ENCODE data around the gene ITPR1. TPM values are rescaled to one million over a fixed set of nuclear protein-coding genes. Genes with fewer than 3 reads are reported as not detected.
A peak's percentile ranks its signal among the peaks of the same experiment; 100 is the strongest.

Gene ITPR1
- total RNA-seq, 1 donor from 2014 or later, result 143 TPM

DNA sequence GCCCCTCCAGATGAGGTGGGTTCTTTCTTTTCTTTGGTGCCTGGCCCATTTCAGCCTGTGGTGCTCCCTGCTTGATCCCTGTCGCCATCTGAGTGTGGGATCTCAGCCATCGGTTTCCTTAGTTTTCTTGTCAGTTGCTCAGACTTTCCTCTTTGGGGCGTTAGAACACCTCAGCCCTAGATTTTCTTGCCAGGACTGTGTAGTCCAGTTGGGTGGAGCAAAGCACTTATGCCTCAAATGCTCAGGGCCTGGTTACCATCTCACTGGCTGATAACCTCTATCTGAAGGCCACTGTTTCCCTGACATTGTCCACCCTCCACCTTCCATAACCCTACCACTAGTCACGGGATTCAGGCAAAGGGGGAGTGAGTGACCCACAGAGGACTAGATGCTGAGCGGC, 277.4 kb downstream of the ITPR1 start:
- Mint-ChIP-seq H3K9me3 (no peaks in the 10 kb centered on the region), H3K4me3 (no peak overlapping the region), H3K27me3 (no peaks in the 10 kb centered on the region), H3K4me1 (peaks cover 1% of the 10 kb centered on the region), H3K36me3 (ENCODE audit: low read depth) (peaks cover 93% of the 10 kb centered on the region), H3K27ac (no peak overlapping the region)
- DNase-seq (no peak), ATAC-seq (ENCODE audit: low read depth) (no peak)
- intact Hi-C loops (cut with micrococcal nuclease), result no loop called here
- TF ChIP-seq, protein P1, sequence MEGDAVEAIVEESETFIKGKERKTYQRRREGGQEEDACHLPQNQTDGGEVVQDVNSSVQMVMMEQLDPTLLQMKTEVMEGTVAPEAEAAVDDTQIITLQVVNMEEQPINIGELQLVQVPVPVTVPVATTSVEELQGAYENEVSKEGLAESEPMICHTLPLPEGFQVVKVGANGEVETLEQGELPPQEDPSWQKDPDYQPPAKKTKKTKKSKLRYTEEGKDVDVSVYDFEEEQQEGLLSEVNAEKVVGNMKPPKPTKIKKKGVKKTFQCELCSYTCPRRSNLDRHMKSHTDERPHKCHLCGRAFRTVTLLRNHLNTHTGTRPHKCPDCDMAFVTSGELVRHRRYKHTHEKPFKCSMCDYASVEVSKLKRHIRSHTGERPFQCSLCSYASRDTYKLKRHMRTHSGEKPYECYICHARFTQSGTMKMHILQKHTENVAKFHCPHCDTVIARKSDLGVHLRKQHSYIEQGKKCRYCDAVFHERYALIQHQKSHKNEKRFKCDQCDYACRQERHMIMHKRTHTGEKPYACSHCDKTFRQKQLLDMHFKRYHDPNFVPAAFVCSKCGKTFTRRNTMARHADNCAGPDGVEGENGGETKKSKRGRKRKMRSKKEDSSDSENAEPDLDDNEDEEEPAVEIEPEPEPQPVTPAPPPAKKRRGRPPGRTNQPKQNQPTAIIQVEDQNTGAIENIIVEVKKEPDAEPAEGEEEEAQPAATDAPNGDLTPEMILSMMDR (IDR thresholded peaks at IDR 0.05), result no peak
- CTCF ChIA-PET, result no interaction called here
- POLR2A ChIA-PET, result no interaction called here

GRCh38 chr3:4771243-4771642, 278.1 kb downstream of the ITPR1 start:
- H3K27ac Mint-ChIP-seq, result no peak overlapping the region
- H3K9me3 Mint-ChIP-seq, result no peaks in the 10 kb centered on the region
- ChIA-PET CTCF (no interaction called here), POLR2A (no interaction called here)
- H3K4me3 Mint-ChIP-seq, result no peak overlapping the region
- no peaks in the 10 kb centered on the region for H3K27me3 Mint-ChIP-seq
- H3K36me3 Mint-ChIP-seq (ENCODE audit: low read depth), result peaks cover 92% of the 10 kb centered on the region
- intact Hi-C loops (cut with micrococcal nuclease), result no loop called here
- H3K4me1 Mint-ChIP-seq, result peaks cover 7% of the 10 kb centered on the region
- DNase-seq (no peak), ATAC-seq (ENCODE audit: low read depth) (no peak)
- TF ChIP-seq, protein P1 (IDR thresholded peaks at IDR 0.05), result no peak

GRCh38 chr3:4772171-4772804, 279.1 kb downstream of the ITPR1 start:
- TF ChIP-seq, protein P1 (IDR thresholded peaks at IDR 0.05), result no peak
- intact Hi-C loops (cut with micrococcal nuclease), result no loop called here
- Mint-ChIP-seq H3K9me3 (no peaks in the 10 kb centered on the region), H3K27me3 (no peaks in the 10 kb centered on the region), H3K4me3 (no peak overlapping the region), H3K4me1 (peaks cover 17% of the 10 kb centered on the region), H3K36me3 (ENCODE audit: low read depth) (peaks cover 92% of the 10 kb centered on the region), H3K27ac (no peak overlapping the region)
- CTCF ChIA-PET, result interaction anchor here (0.9 kb wide), 1 partner anchor 61 kb away, joined by 4 read pairs; no protein-coding TSS in a partner anchor
- ATAC-seq (ENCODE audit: low read depth) (no peak), DNase-seq (no peak)
- POLR2A ChIA-PET, result interaction anchor here (1.0 kb wide), 1 partner anchor 211 kb away, joined by 3 read pairs; no protein-coding TSS in a partner anchor

DNA sequence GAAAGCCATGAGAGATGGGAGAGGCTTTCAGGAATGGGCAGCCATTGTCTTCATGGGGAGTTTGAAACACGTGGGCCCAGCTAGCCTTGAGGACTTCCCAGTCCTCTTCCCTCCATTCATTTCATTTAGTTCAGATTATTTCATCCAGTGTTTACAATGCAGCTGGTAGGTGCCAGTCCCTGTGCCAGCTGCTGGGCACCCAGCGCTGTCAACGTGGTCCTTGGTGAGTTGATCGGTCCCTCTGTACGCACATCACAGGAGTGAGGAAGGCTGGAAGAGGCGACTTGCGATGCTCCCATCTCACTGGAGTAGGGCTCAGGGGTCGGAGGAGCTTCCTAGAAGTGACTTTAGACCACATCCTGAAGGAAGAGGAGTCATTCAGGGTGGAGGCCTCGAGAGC, 279.7 kb downstream of the ITPR1 start:
- ChIA-PET POLR2A (interaction anchor here (1.0 kb wide), 1 partner anchor 210 kb away, joined by 3 read pairs; no protein-coding TSS in a partner anchor), CTCF (no interaction called here)
- TF ChIP-seq, protein P1 (IDR thresholded peaks at IDR 0.05), result no peak
- no peaks in the 10 kb centered on the region for H3K27me3 Mint-ChIP-seq
- H3K4me3 Mint-ChIP-seq, result no peak overlapping the region
- H3K4me1 Mint-ChIP-seq, result peaks cover 18% of the 10 kb centered on the region
- no peak for ATAC-seq (ENCODE audit: low read depth)
- intact Hi-C loops (cut with micrococcal nuclease), result no loop called here
- DNase-seq, result no peak
- H3K9me3 Mint-ChIP-seq, result no peaks in the 10 kb centered on the region
- peak overlapping the region; percentile 46 for H3K27ac Mint-ChIP-seq
- peaks cover 92% of the 10 kb centered on the region for H3K36me3 Mint-ChIP-seq (ENCODE audit: low read depth)

GRCh38 chr3:4773583-4773982, 280.4 kb downstream of the ITPR1 start:
- DNase-seq (no peak), ATAC-seq (ENCODE audit: low read depth) (no peak)
- CTCF ChIA-PET, result no interaction called here
- Mint-ChIP-seq H3K4me1 (peaks cover 18% of the 10 kb centered on the region), H3K9me3 (no peaks in the 10 kb centered on the region), H3K36me3 (ENCODE audit: low read depth) (peaks cover 92% of the 10 kb centered on the region), H3K4me3 (no peak overlapping the region), H3K27me3 (no peaks in the 10 kb centered on the region), H3K27ac (peak overlapping the region; percentile 46)
- intact Hi-C loops (cut with micrococcal nuclease), result no loop called here
- TF ChIP-seq, protein P1 (IDR thresholded peaks at IDR 0.05), result no peak
- POLR2A ChIA-PET, result no interaction called here

Data from activated B cell treated with CpG ODN at 0.5 μM for 24 hours (primary cell).